WERI-Rb-1 (cell line): ENCODE results near the gene LGI4.

Source experiments
- DNase-seq: peaks from one replicate; pipeline ENCODE4 v3.0.0-alpha.2; 2020
- H3K27ac ChIP-seq: fragments of 250-450 bp; sonication (Bioruptor Pico); 2 replicates; pipeline ENCODE4 v1.5.1; 2020; ENCODE audit warnings: mild to moderate bottlenecking, moderate library complexity
- H3K27me3 ChIP-seq: fragments of 250-450 bp; sonication (Bioruptor Pico); 2 replicates; pipeline ENCODE4 v1.5.1; 2021; ENCODE audit warnings: mild to moderate bottlenecking, low read depth, moderate library complexity; ENCODE audit not compliant: insufficient read depth, severe bottlenecking
- H3K36me3 ChIP-seq: fragments of 250-450 bp; sonication (Bioruptor Pico); 2 replicates; pipeline ENCODE4 v1.5.1; 2020; ENCODE audit warnings: mild to moderate bottlenecking, moderate library complexity
- H3K4me3 ChIP-seq: 2 replicates; pipeline ENCODE4 v1.5.1; 2011; ENCODE audit warnings: low read depth, mild to moderate bottlenecking, control low read depth, low read length
- H3K9me3 ChIP-seq: fragments of 250-450 bp; sonication (Bioruptor Pico); 2 replicates; pipeline ENCODE4 v1.5.1; 2021; ENCODE audit warnings: mild to moderate bottlenecking, moderate library complexity; ENCODE audit not compliant: severe bottlenecking
- CTCF ChIP-seq: IDR thresholded peaks from 2 replicates; pipeline ENCODE4 v1.5.1; 2011; ENCODE audit warnings: low read depth, mild to moderate bottlenecking, control low read depth, inconsistent platforms, low read length

LGI4 gene

DNA sequence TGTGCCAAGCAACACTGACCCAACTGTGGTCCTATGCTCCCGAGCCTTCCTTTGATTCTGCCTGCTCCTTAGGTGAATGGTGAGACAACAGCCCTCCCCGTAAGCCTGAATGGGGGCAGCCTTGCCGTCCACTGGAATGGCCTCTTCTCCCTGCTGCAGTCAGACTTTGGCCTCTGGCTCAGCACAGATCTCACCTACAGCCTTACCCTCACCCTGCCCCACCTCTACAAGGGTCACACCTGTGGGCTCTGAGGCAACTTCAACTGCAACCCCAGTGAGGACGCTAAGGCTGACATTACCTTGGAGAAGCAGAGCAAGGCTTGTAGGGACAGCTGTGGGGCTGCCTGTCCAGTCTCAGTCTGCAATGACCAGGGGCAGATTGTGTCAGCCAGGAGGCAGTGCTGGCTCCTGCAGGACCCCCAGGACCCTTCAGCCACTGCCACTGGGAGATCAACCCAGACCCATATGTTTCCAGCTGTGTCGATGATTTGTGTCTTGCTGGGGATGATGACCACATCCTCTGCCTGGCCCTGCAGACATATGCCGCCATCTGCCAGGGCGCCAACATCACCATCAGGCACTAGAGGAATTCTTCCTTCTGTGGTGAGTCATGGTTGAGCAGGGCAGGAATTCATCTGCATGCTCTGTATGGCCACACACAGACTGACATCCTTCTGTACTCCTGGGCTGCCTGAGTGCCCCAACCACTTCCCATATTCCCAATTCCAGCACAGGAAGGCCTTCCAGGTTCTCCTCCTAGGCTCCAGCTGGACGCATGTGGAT, 46.5 kb downstream of the LGI4 start:
- no peak overlapping the region for H3K4me3 ChIP-seq
- no peak for DNase-seq
- TF ChIP-seq CTCF, result no peak
- H3K9me3 ChIP-seq, result no peaks in the 10 kb centered on the region
- no peaks in the 10 kb centered on the region for H3K27me3 ChIP-seq
- H3K27ac ChIP-seq, result no peak overlapping the region
- no peaks in the 10 kb centered on the region for H3K36me3 ChIP-seq

- no peak overlapping the region for H3K27ac ChIP-seq
- H3K4me3 ChIP-seq, result no peak overlapping the region
- DNase-seq, result no peak
- peaks cover 3% of the 10 kb centered on the region for H3K9me3 ChIP-seq
- no peak for TF ChIP-seq CTCF
- H3K36me3 ChIP-seq, result no peaks in the 10 kb centered on the region
- no peaks in the 10 kb centered on the region for H3K27me3 ChIP-seq
Measured at GRCh38 chr19:35087393-35087792, 47.5 kb downstream of the LGI4 start.

DNA sequence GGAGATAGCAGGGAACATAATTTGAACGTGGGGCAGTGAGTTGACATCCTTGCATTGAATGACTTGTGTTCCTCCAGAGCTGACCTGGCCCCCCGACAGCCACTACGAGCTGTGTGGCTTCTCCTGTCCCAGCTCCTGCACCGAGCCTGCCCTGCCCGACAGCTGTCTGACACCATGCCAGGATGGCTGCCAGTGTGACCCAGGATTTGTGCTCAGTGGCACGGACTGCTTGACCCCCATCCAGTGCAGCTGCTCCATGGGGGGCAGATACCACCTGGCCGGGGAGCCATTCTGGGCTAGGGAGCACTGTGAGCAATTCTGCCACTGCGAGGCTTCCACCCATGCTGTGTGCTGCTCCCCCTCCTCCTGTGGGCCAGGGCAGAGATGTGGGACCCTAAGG, 48.4 kb downstream of the LGI4 start:
- DNase-seq, result no peak
- Histone ChIP-seq H3K27ac (no peak overlapping the region), H3K36me3 (no peaks in the 10 kb centered on the region), H3K27me3 (no peaks in the 10 kb centered on the region), H3K4me3 (no peak overlapping the region), H3K9me3 (peaks cover 10% of the 10 kb centered on the region)
- no peak for TF ChIP-seq CTCF

- Histone ChIP-seq H3K27ac (no peak overlapping the region), H3K27me3 (no peaks in the 10 kb centered on the region), H3K4me3 (no peak overlapping the region), H3K9me3 (peaks cover 13% of the 10 kb centered on the region), H3K36me3 (no peaks in the 10 kb centered on the region)
- no peak for DNase-seq
- TF ChIP-seq CTCF, result no peak
Measured at GRCh38 chr19:35085947-35086346, 48.9 kb downstream of the LGI4 start.

- DNase-seq, result no peak
- Histone ChIP-seq H3K27me3 (no peaks in the 10 kb centered on the region), H3K4me3 (no peak overlapping the region), H3K36me3 (no peaks in the 10 kb centered on the region), H3K9me3 (peaks cover 13% of the 10 kb centered on the region), H3K27ac (no peak overlapping the region)
- no peak for TF ChIP-seq CTCF
Measured at GRCh38 chr19:35084509-35084762, 50.4 kb downstream of the LGI4 start.
